GM13977 (cell line): Measurements from ENCODE around the gene CTF1.

Source experiments
- DNase-seq: peaks from one replicate; pipeline ENCODE4 v3.0.0; 2012; ENCODE audit warnings: low spot score
- in situ Hi-C: fragments of 300-500 bp; cut with MboI; formaldehyde crosslinking; loops from one replicate; pipeline ENCODE4 v1.12.0; 2022; ENCODE audit warnings: low sequenced_read_pairs, low pct_unique_long_range_greater_than_20kb, mixed read lengths, inconsistent platforms; ENCODE audit not compliant: unreplicated experiment
- TF ChIP-seq, protein P1 (sequence below): IDR thresholded peaks from 2 replicates; pipeline ENCODE4 v1.5.1; 2012; ENCODE audit warnings: mild to moderate bottlenecking, control low read depth; ENCODE audit not compliant: insufficient read depth; ENCODE audit errors: extremely low read depth, missing control alignments

Gene CTF1

GRCh38 chr16:30910427-30911029, 14.1 kb downstream of the CTF1 start:
- in situ Hi-C loops, result no loop called here
- no peak for DNase-seq
- TF ChIP-seq, protein P1, sequence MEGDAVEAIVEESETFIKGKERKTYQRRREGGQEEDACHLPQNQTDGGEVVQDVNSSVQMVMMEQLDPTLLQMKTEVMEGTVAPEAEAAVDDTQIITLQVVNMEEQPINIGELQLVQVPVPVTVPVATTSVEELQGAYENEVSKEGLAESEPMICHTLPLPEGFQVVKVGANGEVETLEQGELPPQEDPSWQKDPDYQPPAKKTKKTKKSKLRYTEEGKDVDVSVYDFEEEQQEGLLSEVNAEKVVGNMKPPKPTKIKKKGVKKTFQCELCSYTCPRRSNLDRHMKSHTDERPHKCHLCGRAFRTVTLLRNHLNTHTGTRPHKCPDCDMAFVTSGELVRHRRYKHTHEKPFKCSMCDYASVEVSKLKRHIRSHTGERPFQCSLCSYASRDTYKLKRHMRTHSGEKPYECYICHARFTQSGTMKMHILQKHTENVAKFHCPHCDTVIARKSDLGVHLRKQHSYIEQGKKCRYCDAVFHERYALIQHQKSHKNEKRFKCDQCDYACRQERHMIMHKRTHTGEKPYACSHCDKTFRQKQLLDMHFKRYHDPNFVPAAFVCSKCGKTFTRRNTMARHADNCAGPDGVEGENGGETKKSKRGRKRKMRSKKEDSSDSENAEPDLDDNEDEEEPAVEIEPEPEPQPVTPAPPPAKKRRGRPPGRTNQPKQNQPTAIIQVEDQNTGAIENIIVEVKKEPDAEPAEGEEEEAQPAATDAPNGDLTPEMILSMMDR, result no peak

GRCh38 chr16:30912794-30913412, 16.5 kb downstream of the CTF1 start:
- DNase-seq, result no peak
- in situ Hi-C loops, result no loop called here
- TF ChIP-seq, protein P1, result no peak

GRCh38 chr16:30914830-30915229, 18.4 kb downstream of the CTF1 start:
- TF ChIP-seq, protein P1, result no peak
- DNase-seq, result no peak
- in situ Hi-C loops, result loop anchor here (5.0 kb wide), 1 partner anchor 73 kb away; no protein-coding TSS in a partner anchor

- in situ Hi-C loops, result loop anchor here (5.0 kb wide), 1 partner anchor 76 kb away; no protein-coding TSS in a partner anchor
- DNase-seq, result no peak
- TF ChIP-seq, protein P1, result no peak
These were observed 22.2 kb downstream of the CTF1 start for GRCh38 chr16:30918614-30919013.

- in situ Hi-C loops, result no loop called here
- no peak for DNase-seq
- TF ChIP-seq, protein P1, result no peak
These were observed 24.5 kb downstream of the CTF1 start for GRCh38 chr16:30920891-30921290.

- in situ Hi-C loops, result no loop called here
- TF ChIP-seq, protein P1, result no peak
- no peak for DNase-seq
These were observed 25.0 kb downstream of the CTF1 start for GRCh38 chr16:30921459-30921747.
